Large intestine (tissue), 3 donors: ENCODE results near the gene MED25. TPM values are rescaled to one million over a fixed set of nuclear protein-coding genes. Genes with fewer than 3 reads are reported as not detected.
A peak's percentile ranks its signal among the peaks of the same experiment; 100 is the strongest.

ENCODE experiments used
- DNase-seq, 2 donors: peaks; one replicate each; pipeline versions ENCODE4 v3.0.0 to v3.0.0-alpha.2; 2013
- H3K27ac ChIP-seq: one replicate; pipeline ENCODE4 v1.5.1; 2013; ENCODE audit warnings: low read length
- H3K27me3 ChIP-seq: 2 replicates; pipeline ENCODE4 v1.6.1; 2013; ENCODE audit warnings: low read length; ENCODE audit not compliant: control insufficient read depth, insufficient read depth
- H3K36me3 ChIP-seq: 2 replicates; pipeline ENCODE4 v1.6.1; 2013; ENCODE audit warnings: low read length; ENCODE audit not compliant: control insufficient read depth, insufficient read depth
- H3K4me1 ChIP-seq: one replicate; pipeline ENCODE4 v1.6.1; 2013; ENCODE audit warnings: low read length; ENCODE audit not compliant: control insufficient read depth, insufficient read depth
- H3K4me3 ChIP-seq: one replicate; pipeline ENCODE4 v1.5.1; 2013; ENCODE audit warnings: low read length
- H3K9me3 ChIP-seq: one replicate; pipeline ENCODE4 v1.6.1; 2013; ENCODE audit warnings: mild to moderate bottlenecking, low read depth, low read length, moderate library complexity; ENCODE audit not compliant: control insufficient read depth
- WGBS: methylation state at CpG from one replicate; pipeline ENCODE4 v1.1.5; 2013; ENCODE audit warnings: low lambda C conversion rate; ENCODE audit not compliant: insufficient coverage; 5-methylcytosine and 5-hydroxymethylcytosine counted together
- polyA plus RNA-seq: library from polyadenylated mRNA; unstranded; fragments of 120-200 nt; gene quantifications from one replicate; pipeline ENCODE4 v1.2.1, GENCODE V29; 2013

Gene MED25
- polyA plus RNA-seq, 1 donor = 57.7 TPM

- Histone ChIP-seq H3K36me3 (peaks cover 58% of the 10 kb centered on the region), H3K27me3 (no peaks in the 10 kb centered on the region), H3K9me3 (peaks cover 2% of the 10 kb centered on the region), H3K4me1 (peaks cover 12% of the 10 kb centered on the region), H3K27ac (no peak overlapping the region), H3K4me3 (no peak overlapping the region)
- WGBS = 100% methylated on average over 1 of the region's 49 CpGs
- no peak for DNase-seq
These were observed 44.5 kb downstream of the MED25 start for GRCh38 chr19:49862391-49863253.

- Histone ChIP-seq H3K27ac (no peak overlapping the region), H3K9me3 (peaks cover 2% of the 10 kb centered on the region), H3K36me3 (peaks cover 50% of the 10 kb centered on the region), H3K27me3 (no peaks in the 10 kb centered on the region), H3K4me1 (peaks cover 16% of the 10 kb centered on the region), H3K4me3 (no peak overlapping the region)
- no CpG with 5 or more reads among the region's 24 CpGs for WGBS
- no peak for DNase-seq
These were observed 45.3 kb downstream of the MED25 start for GRCh38 chr19:49863254-49863934.

- Histone ChIP-seq H3K9me3 (peaks cover 2% of the 10 kb centered on the region), H3K27ac (no peak overlapping the region), H3K36me3 (peaks cover 45% of the 10 kb centered on the region), H3K4me3 (no peak overlapping the region), H3K4me1 (peaks cover 22% of the 10 kb centered on the region), H3K27me3 (no peaks in the 10 kb centered on the region)
- no peak for DNase-seq
- no CpG with 5 or more reads among the region's 17 CpGs for WGBS
These were observed 45.8 kb downstream of the MED25 start for GRCh38 chr19:49863935-49864320.

GRCh38 chr19:49864890-49865289 lies 46.8 kb downstream of the MED25 start:
- no peak for DNase-seq
- peaks cover 2% of the 10 kb centered on the region for H3K9me3 ChIP-seq
- H3K36me3 ChIP-seq = peaks cover 39% of the 10 kb centered on the region
- peaks cover 22% of the 10 kb centered on the region for H3K4me1 ChIP-seq
- no peak overlapping the region for H3K4me3 ChIP-seq
- no CpG with 5 or more reads among the region's 13 CpGs for WGBS
- H3K27me3 ChIP-seq = no peaks in the 10 kb centered on the region
- no peak overlapping the region for H3K27ac ChIP-seq

GRCh38 chr19:49866933-49867782 lies 49.1 kb downstream of the MED25 start, which contains the start of gene PNKP:
Gene PNKP (minus strand): TSS chr19:49867576. CDS start chr19:49867204, 372 bp downstream.
- H3K27me3 ChIP-seq = no peaks in the 10 kb centered on the region
- H3K9me3 ChIP-seq = peaks cover 2% of the 10 kb centered on the region
- H3K27ac ChIP-seq = peak within 1 kb of the TSS; percentile 99
- H3K4me1 ChIP-seq = peaks cover 30% of the 10 kb centered on the region
- H3K4me3 ChIP-seq = peak within 1 kb of the TSS; percentile 97
- no CpG with 5 or more reads among the region's 65 CpGs for WGBS
- peaks cover 35% of the 10 kb centered on the region for H3K36me3 ChIP-seq
- peak; percentile 92 to 98 for DNase-seq

- Histone ChIP-seq H3K4me1 (peaks cover 30% of the 10 kb centered on the region), H3K9me3 (no peaks in the 10 kb centered on the region), H3K27me3 (no peaks in the 10 kb centered on the region), H3K27ac (peak overlapping the region; percentile 74), H3K4me3 (peak overlapping the region; percentile 38), H3K36me3 (peaks cover 28% of the 10 kb centered on the region)
- DNase-seq = no peak
- no CpG with 5 or more reads among the region's 15 CpGs for WGBS
These were observed 51.0 kb downstream of the MED25 start for GRCh38 chr19:49869009-49869483.

GRCh38 chr19:49869484-49870308 lies 51.6 kb downstream of the MED25 start:
- Histone ChIP-seq H3K9me3 (no peaks in the 10 kb centered on the region), H3K27ac (peak overlapping the region; percentile 82), H3K27me3 (no peaks in the 10 kb centered on the region), H3K4me3 (peak overlapping the region; percentile 48), H3K36me3 (peaks cover 26% of the 10 kb centered on the region), H3K4me1 (peaks cover 30% of the 10 kb centered on the region)
- DNase-seq = peak; percentile 99 to 100
- WGBS = no CpG with 5 or more reads among the region's 67 CpGs

GRCh38 chr19:49870309-49870901 lies 52.3 kb downstream of the MED25 start:
- no CpG with 5 or more reads among the region's 15 CpGs for WGBS
- no peak for DNase-seq
- H3K4me3 ChIP-seq = peak overlapping the region; percentile 48
- no peaks in the 10 kb centered on the region for H3K27me3 ChIP-seq
- peaks cover 33% of the 10 kb centered on the region for H3K4me1 ChIP-seq
- H3K27ac ChIP-seq = peak overlapping the region; percentile 82
- no peaks in the 10 kb centered on the region for H3K9me3 ChIP-seq
- H3K36me3 ChIP-seq = peaks cover 23% of the 10 kb centered on the region

- WGBS = no CpG with 5 or more reads among the region's 17 CpGs
- Histone ChIP-seq H3K4me1 (peaks cover 28% of the 10 kb centered on the region), H3K27me3 (no peaks in the 10 kb centered on the region), H3K9me3 (peaks cover 4% of the 10 kb centered on the region), H3K36me3 (peaks cover 23% of the 10 kb centered on the region), H3K27ac (no peak overlapping the region), H3K4me3 (no peak overlapping the region)
- no peak for DNase-seq
These were observed 53.4 kb downstream of the MED25 start for GRCh38 chr19:49871349-49871985.
